Retina (tissue), 1 donor: ENCODE results near the gene MYLK3.

Experiments used
- DNase-seq: peaks from one replicate; pipeline ENCODE4 v3.0.0-alpha.2; 2016

The MYLK3 gene

GRCh38 chr16:46727184-46727583, 21.0 kb downstream of the MYLK3 start:
- no peak for DNase-seq

GRCh38 chr16:46721885-46722284, 26.3 kb downstream of the MYLK3 start:
- no peak for DNase-seq

DNA sequence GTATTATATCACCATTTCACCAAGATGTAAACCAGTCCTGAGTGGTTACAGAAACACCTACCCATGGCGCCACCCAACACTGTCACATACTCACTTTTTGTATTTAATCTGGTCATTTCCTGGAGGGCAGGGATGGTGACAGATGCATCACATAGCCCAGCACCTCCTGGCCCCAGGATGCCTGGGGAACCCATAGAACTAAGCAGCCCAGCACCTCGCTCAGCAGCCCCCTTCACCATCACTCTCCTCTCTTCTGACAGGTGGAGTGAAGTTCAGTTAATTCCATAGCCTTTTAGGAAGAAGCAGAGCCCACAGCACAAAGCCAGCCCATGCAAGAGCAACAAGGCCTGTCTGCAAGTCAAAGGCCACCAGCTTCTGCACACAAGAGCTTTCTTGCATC, 27.5 kb downstream of the MYLK3 start:
- no peak for DNase-seq

GRCh38 chr16:46719528-46719927, 28.6 kb downstream of the MYLK3 start:
- DNase-seq = no peak

GRCh38 chr16:46718214-46718613, 29.9 kb downstream of the MYLK3 start:
- DNase-seq = no peak

DNA sequence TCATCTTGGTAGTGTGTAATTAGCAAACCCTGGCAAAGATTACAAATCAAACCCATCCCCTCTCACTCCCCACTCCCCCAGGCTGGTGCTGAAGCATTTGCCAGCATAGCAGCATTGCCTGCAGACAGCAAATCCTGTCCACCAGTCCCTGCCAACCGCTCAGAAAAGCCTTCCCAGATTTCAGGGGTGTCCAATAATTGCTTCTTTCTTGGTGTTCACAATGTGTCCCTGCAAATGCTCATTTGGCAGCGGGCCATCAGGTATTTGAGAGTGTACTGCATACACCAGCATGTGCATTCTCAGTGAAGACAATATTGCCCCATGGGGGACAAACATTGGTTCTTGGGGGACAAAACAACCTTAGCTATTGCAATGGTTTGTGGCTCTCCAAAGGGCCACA, 30.5 kb downstream of the MYLK3 start:
- DNase-seq = no peak

DNA sequence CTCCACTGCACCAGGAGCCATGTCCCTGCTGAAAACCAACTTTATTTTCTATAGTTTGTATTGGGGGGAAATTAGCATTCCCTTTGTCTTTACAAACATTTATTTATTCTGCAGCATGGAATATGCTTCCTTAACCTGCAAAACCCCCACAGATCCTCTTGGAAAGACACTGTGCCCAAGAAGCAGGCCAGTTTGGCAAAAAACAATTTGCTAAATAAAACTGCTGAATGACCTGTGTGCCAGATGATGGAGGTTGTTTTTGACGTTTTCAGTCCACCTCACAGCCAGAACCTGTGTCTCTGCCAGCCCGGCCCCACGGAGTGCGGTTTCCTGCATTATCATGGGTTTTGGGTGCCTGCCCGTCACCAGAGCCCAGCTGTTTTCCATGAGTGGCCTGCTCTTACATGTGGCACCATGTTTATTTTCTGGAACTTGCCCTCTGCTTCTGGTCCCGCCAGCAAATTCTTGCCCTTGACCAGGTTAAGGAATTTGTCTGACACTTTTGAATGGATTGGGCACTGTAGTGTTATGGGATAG, 32.3 kb downstream of the MYLK3 start:
- DNase-seq = no peak

DNA sequence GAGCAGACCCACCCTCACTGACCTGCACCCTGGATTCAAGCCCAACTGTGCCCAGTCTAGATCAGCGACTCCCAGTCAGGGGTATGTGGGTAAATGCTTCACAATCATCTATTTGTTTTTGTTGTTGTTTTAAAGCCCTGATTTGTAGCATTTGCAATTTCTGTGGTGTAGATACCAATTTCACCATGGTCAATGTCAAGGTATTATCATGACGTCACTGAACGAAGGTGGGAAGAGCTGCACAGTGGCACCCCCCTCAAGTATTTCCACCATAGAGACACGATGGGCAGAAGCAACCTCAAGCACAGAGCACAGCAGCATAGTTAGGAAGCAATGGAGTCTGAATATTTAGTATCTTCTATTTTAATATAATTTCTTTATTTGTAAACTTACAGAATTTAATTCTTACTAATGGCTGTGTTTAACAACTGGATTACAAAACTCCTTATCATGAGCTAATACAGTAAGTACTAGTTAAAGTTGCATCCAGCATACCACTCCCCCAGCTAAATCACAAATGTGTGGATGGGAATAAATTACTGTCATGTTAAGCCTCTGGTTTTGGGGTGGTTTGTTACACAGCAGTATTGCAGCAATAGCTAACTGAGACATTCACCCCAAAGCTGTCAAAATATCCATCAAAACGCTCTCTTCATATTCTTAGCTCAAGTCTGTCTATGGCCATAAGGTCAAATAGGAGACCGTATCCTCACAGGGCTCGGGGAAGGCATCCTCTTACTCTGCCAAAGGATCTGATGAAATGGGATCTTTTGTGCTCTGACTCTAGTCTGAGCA, 33.1 kb downstream of the MYLK3 start:
- no peak for DNase-seq

- no peak for DNase-seq
These were observed 34.5 kb downstream of the MYLK3 start for GRCh38 chr16:46713634-46714033.

DNA sequence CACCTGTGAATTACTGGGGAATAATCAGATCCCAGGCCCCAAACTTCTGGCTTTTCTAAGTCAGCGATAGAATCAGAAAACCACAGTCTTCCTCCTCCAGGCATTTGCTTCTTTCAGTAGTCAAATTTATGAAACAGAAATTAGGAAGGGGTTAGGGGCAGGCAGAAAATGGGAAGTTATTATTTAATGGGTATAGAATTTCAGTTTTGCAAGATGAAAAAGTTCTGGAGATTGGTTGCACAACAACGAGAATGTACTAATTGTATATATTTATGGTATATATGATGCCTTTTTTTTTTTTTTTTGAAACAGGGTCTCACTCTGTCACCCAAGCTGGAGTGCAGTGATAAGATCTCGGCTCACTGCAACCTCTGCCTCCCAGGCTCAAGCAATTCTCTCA, 35.2 kb downstream of the MYLK3 start:
- DNase-seq = no peak

- no peak for DNase-seq
These were observed 36.8 kb downstream of the MYLK3 start for GRCh38 chr16:46711106-46712058.

DNA sequence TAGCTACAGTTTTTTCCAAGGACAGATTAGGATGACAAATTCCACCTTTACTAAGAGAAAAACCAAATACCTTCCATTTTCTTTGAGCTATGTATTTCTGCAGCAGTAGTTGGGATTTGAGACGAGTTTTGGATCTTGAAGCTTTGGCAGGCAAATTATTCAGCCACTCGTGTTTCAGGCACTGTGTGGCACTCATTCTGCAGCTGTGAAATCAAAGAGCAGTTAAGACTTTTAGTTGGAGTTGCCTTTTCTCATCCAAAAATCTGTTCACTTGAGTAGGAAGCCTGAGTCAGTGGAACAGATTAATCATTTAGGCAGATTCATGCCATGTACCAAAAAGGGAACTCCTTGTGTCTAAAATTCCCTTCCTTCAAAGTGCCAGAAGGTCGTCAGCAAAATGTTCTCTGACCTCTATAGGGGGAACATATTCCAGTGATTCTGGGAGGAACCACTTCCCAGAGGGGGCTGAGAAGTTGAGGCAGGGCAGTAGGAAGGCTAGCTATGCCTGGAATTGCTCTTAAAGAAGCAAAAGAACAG, 38.6 kb downstream of the MYLK3 start:
- no peak for DNase-seq

DNA sequence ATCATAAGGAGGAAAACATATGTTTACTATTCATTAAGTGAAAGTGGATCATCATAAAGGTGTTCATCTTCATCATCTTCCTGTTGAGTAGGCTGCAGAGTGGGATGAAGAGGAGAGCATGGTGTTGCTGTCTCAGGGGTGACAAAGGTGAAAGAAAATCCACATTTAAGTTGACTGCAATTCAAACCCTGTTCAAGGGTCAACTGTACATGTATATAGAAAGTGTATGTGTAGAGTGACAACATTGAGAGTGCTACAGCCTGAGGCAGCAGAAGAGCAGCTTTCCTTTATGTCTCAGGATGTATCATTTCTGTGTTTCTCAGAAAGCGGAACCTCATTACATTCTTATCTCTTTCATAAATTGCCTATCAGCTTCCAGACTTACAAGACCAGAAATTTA, 41.5 kb downstream of the MYLK3 start:
- no peak for DNase-seq

DNA sequence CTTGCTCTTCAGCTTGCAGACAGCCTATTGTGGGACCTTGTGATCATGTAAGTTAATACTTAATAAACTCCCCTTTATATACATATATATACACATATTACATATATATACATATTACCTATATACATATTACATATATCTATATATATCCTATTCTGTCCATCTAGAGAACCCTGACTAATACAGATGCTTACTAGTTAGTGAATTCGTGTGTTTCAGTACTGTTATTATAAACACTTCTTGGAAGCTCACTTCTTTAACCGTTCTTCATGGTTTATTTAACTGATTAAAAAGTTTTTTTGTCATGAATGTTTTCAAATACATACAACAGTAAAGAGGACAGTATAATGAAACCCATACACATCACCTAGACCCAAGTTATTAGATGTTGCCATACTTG, 46.1 kb downstream of the MYLK3 start:
- DNase-seq = no peak

- DNase-seq = no peak
These were observed 46.5 kb downstream of the MYLK3 start for GRCh38 chr16:46701615-46702014.

GRCh38 chr16:46700048-46700447, 48.1 kb downstream of the MYLK3 start:
- DNase-seq = no peak

DNA sequence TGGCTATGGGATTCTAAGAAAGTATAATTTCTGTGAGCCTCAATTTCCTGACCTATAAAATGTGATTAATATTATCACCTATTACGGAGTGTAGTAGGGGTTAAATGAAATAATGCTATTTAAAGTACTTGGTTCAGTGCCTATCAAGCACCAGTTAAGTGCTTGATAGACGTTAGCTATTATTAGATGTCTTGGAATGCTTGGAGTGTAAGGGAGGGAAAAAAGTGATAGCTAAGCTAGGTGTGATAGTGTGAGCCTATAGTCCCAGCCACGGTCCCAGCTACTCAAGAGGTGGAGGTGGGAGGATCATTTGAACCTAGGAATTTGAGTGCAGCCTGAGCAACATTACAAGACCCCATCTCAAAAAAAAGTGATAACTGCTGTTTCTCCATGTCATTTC, 51.2 kb downstream of the MYLK3 start:
- no peak for DNase-seq

DNA sequence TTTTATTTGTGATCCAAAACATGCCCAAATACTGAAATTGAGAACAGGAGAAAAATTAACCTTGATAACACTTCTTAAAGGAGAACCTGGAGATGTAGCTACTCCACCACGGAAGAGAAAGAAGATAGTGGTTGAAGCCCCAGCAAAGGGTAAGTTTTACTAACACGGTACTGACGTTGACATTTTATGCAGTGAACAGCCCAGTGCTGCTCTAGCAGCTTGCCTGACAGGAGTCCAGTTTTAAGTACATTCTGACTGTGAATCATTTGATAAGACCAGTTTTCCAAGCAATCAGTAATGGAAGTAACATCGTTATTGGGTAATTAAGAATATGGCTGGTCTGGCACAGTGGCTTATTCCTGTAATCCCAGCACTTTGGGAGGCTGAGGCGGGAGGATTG, 52.2 kb downstream of the MYLK3 start:
- DNase-seq = no peak

DNA sequence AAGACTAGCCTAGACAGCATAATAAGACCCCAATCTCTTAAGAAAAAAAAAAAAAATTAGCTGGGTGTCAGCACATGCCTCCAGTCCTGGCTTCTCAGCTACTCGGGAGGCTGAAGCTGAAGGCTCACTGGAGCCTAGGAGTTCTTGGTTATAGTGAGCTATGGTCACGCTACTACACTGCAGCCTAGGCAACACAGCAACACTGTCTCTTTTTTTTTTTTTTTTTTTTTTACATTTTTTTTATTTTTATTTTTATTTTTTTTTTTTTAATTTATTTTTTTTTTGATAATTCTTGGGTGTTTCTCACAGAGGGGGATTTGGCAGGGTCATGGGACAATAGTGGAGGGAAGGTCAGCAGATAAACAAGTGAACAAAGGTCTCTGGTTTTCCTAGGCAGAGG, 54.5 kb downstream of the MYLK3 start:
- no peak for DNase-seq

- no peak for DNase-seq
These were observed 56.4 kb downstream of the MYLK3 start for GRCh38 chr16:46691726-46692125.

DNA sequence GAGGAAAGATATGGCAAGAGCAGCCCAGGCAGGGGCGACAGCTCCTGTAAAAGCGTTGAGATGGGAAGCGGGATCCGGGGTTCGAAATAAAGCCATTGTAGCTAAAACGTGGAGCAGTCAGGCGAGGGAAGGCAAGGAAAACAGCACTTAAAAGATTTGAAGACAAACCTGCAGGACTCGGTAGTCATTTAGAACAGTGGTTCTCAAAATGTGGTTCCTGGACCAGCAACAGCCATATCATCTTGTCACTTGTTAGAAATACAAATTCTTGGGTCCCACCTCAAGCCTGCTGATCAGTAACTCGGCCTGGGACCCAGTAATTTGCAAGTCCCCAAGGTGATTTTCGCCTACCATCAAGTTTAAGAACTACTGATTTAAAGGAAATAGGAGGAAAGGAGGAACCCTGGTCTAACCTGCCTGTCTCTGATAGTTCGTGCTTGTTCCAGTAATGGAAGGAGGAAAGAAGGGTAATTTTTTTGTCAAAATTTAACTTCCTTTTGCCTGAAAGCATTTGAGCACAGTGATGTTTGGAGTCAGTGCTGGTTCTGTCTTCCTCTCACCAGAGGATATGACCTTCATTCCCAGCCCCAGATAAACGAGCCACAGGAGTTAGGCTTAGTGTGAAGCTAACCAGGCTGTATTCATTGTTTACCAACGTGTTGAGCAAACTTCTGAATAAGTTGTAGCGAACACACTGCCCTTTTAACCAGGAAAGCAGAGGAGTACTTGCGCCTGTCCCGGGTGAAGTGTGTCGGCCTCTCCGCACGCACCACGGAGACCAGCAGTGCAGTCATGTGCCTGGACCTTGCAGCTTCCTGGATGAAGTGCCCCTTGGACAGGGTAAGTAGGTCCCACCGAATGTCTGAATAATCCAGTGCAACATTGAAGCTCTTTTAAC, 57.6 kb downstream of the MYLK3 start:
- no peak for DNase-seq
